ENCODE data around the gene RALGDS. TPM values are rescaled to one million over a fixed set of nuclear protein-coding genes. Genes with fewer than 3 reads are reported as not detected.
"Not testable (repeated sequence)": the region's sequence is repeated elsewhere in the genome, so short reads cannot be mapped to it uniquely, and the experiment has no call there.

Gene RALGDS
- total RNA-seq, 1 donor from 2014 or later, result 66.3 TPM

DNA sequence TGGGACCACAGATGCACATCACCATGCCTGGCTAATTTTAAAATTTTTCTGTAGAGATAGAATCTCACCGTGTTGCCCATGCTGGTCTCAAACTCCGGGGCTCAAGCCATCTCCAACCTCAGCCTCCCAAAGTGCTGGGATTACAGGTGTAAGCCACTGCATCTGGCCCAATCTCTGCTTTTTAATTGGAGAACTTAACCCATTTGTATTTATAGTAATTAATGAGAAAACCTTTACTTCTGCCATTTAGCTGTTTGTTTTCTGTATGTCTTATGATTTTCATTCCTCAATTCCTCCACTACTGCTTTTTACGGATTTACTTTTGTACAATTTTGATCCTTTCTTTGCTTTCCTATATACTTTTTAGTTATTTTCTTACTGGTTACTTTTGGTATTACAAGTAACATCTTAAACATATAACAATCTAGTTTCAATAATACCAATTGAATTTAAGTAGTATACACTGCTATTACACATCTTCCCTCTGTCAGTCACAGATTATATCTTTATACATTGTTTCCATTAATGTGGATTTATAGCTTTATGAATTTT, 26.1 kb downstream of the RALGDS start:
- Histone ChIP-seq H3K4me3 (no peak overlapping the region), H3K4me1 (no peaks in the 10 kb centered on the region), H3K27me3 (no peaks in the 10 kb centered on the region), H3K9me3 (no peaks in the 10 kb centered on the region), H3K27ac (no peak overlapping the region), H3K36me3 (peaks cover 28% of the 10 kb centered on the region)
- no peak for TF ChIP-seq CTCF (IDR thresholded peaks at IDR 0.05)
- no peak for DNase-seq
- intact Hi-C loops (cut with DNase I), result no loop called here
- no peak for ATAC-seq

- not testable (repeated sequence) for H3K9me3 ChIP-seq
Observed at GRCh38 chr9:133094351-133094750, 26.7 kb downstream of the RALGDS start.

GRCh38 chr9:133090752-133091385, 30.2 kb downstream of the RALGDS start:
- no peak overlapping the region for H3K4me3 ChIP-seq
- no peak for TF ChIP-seq CTCF (IDR thresholded peaks at IDR 0.05)
- ATAC-seq (peak; percentile 14), DNase-seq (peak; percentile 49)
- H3K4me1 ChIP-seq, result no peaks in the 10 kb centered on the region
- no peaks in the 10 kb centered on the region for H3K36me3 ChIP-seq
- no peaks in the 10 kb centered on the region for H3K9me3 ChIP-seq
- no peak overlapping the region for H3K27ac ChIP-seq
- intact Hi-C loops (cut with DNase I), result no loop called here
- H3K27me3 ChIP-seq, result no peaks in the 10 kb centered on the region

More at GRCh38 chr9:133094351-133094750, 26.7 kb downstream of the RALGDS start:
- H3K4me1 ChIP-seq; H3K4me3 ChIP-seq; intact Hi-C loops (cut with DNase I); H3K27me3 ChIP-seq; DNase-seq; ATAC-seq; H3K27ac ChIP-seq: not testable (repeated sequence)
- peaks cover 22% of the 10 kb centered on the region for H3K36me3 ChIP-seq

DNA sequence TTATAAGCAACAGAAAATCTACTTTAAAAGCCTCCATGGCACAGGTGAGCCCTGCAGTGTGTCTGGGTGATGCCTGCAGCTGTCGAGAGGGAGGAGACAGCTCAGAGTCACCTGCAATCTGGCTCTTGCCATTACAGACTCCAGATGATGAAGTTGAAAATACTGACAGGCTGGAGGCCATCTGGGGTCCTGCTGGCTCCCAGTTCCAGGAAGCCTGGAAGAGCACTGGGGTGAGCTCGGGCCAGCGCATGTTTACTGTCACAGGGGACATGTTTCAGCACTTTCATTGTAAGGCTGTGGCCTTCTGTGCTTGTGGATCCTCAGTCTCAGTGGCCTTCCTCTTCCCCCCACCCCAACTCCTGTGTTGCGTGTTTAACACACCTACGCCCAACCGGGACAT, 30.9 kb downstream of the RALGDS start:
- ATAC-seq, result no peak
- Histone ChIP-seq H3K9me3 (no peaks in the 10 kb centered on the region), H3K36me3 (no peaks in the 10 kb centered on the region), H3K4me1 (no peaks in the 10 kb centered on the region), H3K27ac (no peak overlapping the region), H3K27me3 (no peaks in the 10 kb centered on the region), H3K4me3 (no peak overlapping the region)
- intact Hi-C loops (cut with DNase I), result no loop called here
- no peak for DNase-seq
- no peak for TF ChIP-seq CTCF (IDR thresholded peaks at IDR 0.05)

GRCh38 chr9:133089271-133089671, 31.8 kb downstream of the RALGDS start:
- no peak for ATAC-seq
- no peak overlapping the region for H3K27ac ChIP-seq
- intact Hi-C loops (cut with DNase I), result no loop called here
- no peaks in the 10 kb centered on the region for H3K9me3 ChIP-seq
- H3K4me3 ChIP-seq, result no peak overlapping the region
- no peaks in the 10 kb centered on the region for H3K4me1 ChIP-seq
- DNase-seq, result no peak
- TF ChIP-seq CTCF (IDR thresholded peaks at IDR 0.05), result no peak
- H3K27me3 ChIP-seq, result no peaks in the 10 kb centered on the region
- H3K36me3 ChIP-seq, result no peaks in the 10 kb centered on the region

DNA sequence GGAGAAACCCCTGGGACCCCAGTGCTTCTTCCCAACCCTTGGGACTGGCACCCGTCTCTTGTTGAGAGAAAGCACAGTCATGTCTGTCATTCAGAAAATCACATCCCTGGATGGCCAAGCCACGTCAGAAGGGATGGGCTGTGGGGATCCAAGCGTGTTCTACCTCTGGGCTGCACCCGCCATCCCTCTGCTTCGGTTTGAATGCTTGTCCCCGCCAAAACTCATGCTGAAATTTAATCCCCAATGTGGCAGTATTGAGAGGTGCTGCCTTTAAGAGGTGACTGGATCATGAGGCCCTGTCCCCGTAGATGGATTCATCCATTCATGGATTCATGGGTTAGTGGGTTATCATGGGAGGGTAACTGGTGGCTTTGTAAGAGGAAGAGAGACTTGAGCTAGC, 32.3 kb downstream of the RALGDS start:
- ATAC-seq (no peak), DNase-seq (no peak)
- Histone ChIP-seq H3K4me3 (no peak overlapping the region), H3K9me3 (no peaks in the 10 kb centered on the region), H3K36me3 (no peaks in the 10 kb centered on the region), H3K27me3 (no peaks in the 10 kb centered on the region), H3K4me1 (no peaks in the 10 kb centered on the region), H3K27ac (no peak overlapping the region)
- intact Hi-C loops (cut with DNase I), result no loop called here
- no peak for TF ChIP-seq CTCF (IDR thresholded peaks at IDR 0.05)

All from upper lobe of right lung (tissue), 1 donor.